GM12892 (cell line): ENCODE measurements around the gene GAS1.

Experiments used
- POLR2A ChIP-seq: IDR thresholded peaks from 2 replicates; pipeline ENCODE4 v1.6.1; 2011; ENCODE audit warnings: low read depth, low read length, control low read depth
- POLR2AphosphoS5 ChIP-seq: IDR thresholded peaks from 2 replicates; pipeline ENCODE4 v1.6.1; 2011; ENCODE audit warnings: low read depth, low read length, control low read depth
- TAF1 ChIP-seq: IDR thresholded peaks from 2 replicates; pipeline ENCODE4 v1.6.1; 2011; ENCODE audit warnings: low read depth, mild to moderate bottlenecking, control low read depth, low read length, borderline replicate concordance

GRCh38 chr9:86903734-86904085 lies 43.6 kb downstream of the GAS1 start:
- TF ChIP-seq POLR2A: no peak
- TF ChIP-seq POLR2AphosphoS5: no peak
- no peak for TF ChIP-seq TAF1
